ENCODE results near the gene ALK. TPM values are rescaled to one million over a fixed set of nuclear protein-coding genes. Genes with fewer than 3 reads are reported as not detected.

The ALK gene
- total RNA-seq, 1 donor = under 0.01 TPM

- Histone ChIP-seq H3K79me2 (ENCODE audit: insufficient read depth, low read length) (no peaks in the 10 kb centered on the region), H3K36me3 (ENCODE audit: insufficient read depth, low read length) (no peaks in the 10 kb centered on the region), H4K20me1 (ENCODE audit: insufficient read depth, low read length) (no peaks in the 10 kb centered on the region), H3K27ac (ENCODE audit: low read depth, low read length) (no peak overlapping the region), H3K4me3 (ENCODE audit: insufficient read depth, low read length) (no peak overlapping the region), H3K4me2 (ENCODE audit: insufficient read depth, low read length) (no peak overlapping the region), H3K27me3 (ENCODE audit: insufficient read depth, low read length) (no peaks in the 10 kb centered on the region), H2AFZ (ENCODE audit: low read length) (no peak overlapping the region), H3K9me3 (ENCODE audit: low read depth, low read length) (no peaks in the 10 kb centered on the region), H3K4me1 (ENCODE audit: insufficient read depth, low read length) (no peaks in the 10 kb centered on the region)
- TF ChIP-seq CTCF (IDR thresholded peaks at IDR 0.05; ENCODE audit: extremely low read depth, low read depth, low read length) = no peak
- no peak for DNase-seq (ENCODE audit: insufficient read length, low spot score, missing footprints)
These were observed 490.8 kb downstream of the ALK start for GRCh38 chr2:29430382-29431112.

- Histone ChIP-seq H2AFZ (ENCODE audit: low read length) (no peak overlapping the region), H3K4me1 (ENCODE audit: insufficient read depth, low read length) (no peaks in the 10 kb centered on the region), H3K36me3 (ENCODE audit: insufficient read depth, low read length) (no peaks in the 10 kb centered on the region), H3K79me2 (ENCODE audit: insufficient read depth, low read length) (no peaks in the 10 kb centered on the region), H4K20me1 (ENCODE audit: insufficient read depth, low read length) (no peaks in the 10 kb centered on the region), H3K9me3 (ENCODE audit: low read depth, low read length) (no peaks in the 10 kb centered on the region), H3K27me3 (ENCODE audit: insufficient read depth, low read length) (peaks cover 13% of the 10 kb centered on the region), H3K4me2 (ENCODE audit: insufficient read depth, low read length) (no peak overlapping the region), H3K4me3 (ENCODE audit: insufficient read depth, low read length) (no peak overlapping the region), H3K27ac (ENCODE audit: low read depth, low read length) (no peak overlapping the region)
- no peak for TF ChIP-seq CTCF (IDR thresholded peaks at IDR 0.05; ENCODE audit: extremely low read depth, low read depth, low read length)
- no peak for DNase-seq (ENCODE audit: insufficient read length, low spot score, missing footprints)
These were observed 495.0 kb downstream of the ALK start for GRCh38 chr2:29426354-29426753.

GRCh38 chr2:29425866-29426265 is 495.5 kb downstream of the ALK start:
- Histone ChIP-seq H3K27me3 (ENCODE audit: insufficient read depth, low read length) (peaks cover 15% of the 10 kb centered on the region), H2AFZ (ENCODE audit: low read length) (no peak overlapping the region), H3K9me3 (ENCODE audit: low read depth, low read length) (no peaks in the 10 kb centered on the region), H3K4me3 (ENCODE audit: insufficient read depth, low read length) (no peak overlapping the region), H3K36me3 (ENCODE audit: insufficient read depth, low read length) (no peaks in the 10 kb centered on the region), H3K79me2 (ENCODE audit: insufficient read depth, low read length) (no peaks in the 10 kb centered on the region), H3K4me2 (ENCODE audit: insufficient read depth, low read length) (no peak overlapping the region), H3K4me1 (ENCODE audit: insufficient read depth, low read length) (no peaks in the 10 kb centered on the region), H4K20me1 (ENCODE audit: insufficient read depth, low read length) (no peaks in the 10 kb centered on the region), H3K27ac (ENCODE audit: low read depth, low read length) (no peak overlapping the region)
- DNase-seq (ENCODE audit: insufficient read length, low spot score, missing footprints) = no peak
- no peak for TF ChIP-seq CTCF (IDR thresholded peaks at IDR 0.05; ENCODE audit: extremely low read depth, low read depth, low read length)

- Histone ChIP-seq H4K20me1 (ENCODE audit: insufficient read depth, low read length) (no peaks in the 10 kb centered on the region), H3K27me3 (ENCODE audit: insufficient read depth, low read length) (peaks cover 19% of the 10 kb centered on the region), H3K4me3 (ENCODE audit: insufficient read depth, low read length) (no peak overlapping the region), H3K79me2 (ENCODE audit: insufficient read depth, low read length) (no peaks in the 10 kb centered on the region), H3K36me3 (ENCODE audit: insufficient read depth, low read length) (no peaks in the 10 kb centered on the region), H3K9me3 (ENCODE audit: low read depth, low read length) (no peaks in the 10 kb centered on the region), H2AFZ (ENCODE audit: low read length) (no peak overlapping the region), H3K4me1 (ENCODE audit: insufficient read depth, low read length) (no peaks in the 10 kb centered on the region), H3K4me2 (ENCODE audit: insufficient read depth, low read length) (no peak overlapping the region), H3K27ac (ENCODE audit: low read depth, low read length) (no peak overlapping the region)
- DNase-seq (ENCODE audit: insufficient read length, low spot score, missing footprints) = no peak
- TF ChIP-seq CTCF (IDR thresholded peaks at IDR 0.05; ENCODE audit: extremely low read depth, low read depth, low read length) = no peak
These were observed 498.2 kb downstream of the ALK start for GRCh38 chr2:29423061-29423666.

Measured in osteoblast (primary cell).